ENCODE results near the gene LRRC61.
"Not testable (repeated sequence)": the region's sequence is repeated elsewhere in the genome, so short reads cannot be mapped to it uniquely, and the experiment has no call there.

LRRC61 gene

GRCh38 chr7:150381785-150382122 is 58.6 kb downstream of the LRRC61 start:
- Histone ChIP-seq H3K36me3 (ENCODE audit: control insufficient read depth, insufficient read depth, low read length) (no peaks in the 10 kb centered on the region), H3K4me1 (ENCODE audit: control insufficient read depth, insufficient read depth, low read length, poor library complexity, severe bottlenecking) (peaks cover 11% of the 10 kb centered on the region), H3K4me3 (ENCODE audit: insufficient read depth, low read depth, low read length, poor library complexity, severe bottlenecking) (no peak overlapping the region), H3K27ac (ENCODE audit: insufficient read depth, low read length, poor library complexity, severe bottlenecking) (no peak overlapping the region), H3K27me3 (replicated peaks; ENCODE audit: control insufficient read depth, insufficient read depth, low read length, poor library complexity, severe bottlenecking) (no peaks in the 10 kb centered on the region), H3K9me3 (ENCODE audit: control insufficient read depth, low read length) (no peaks in the 10 kb centered on the region)
- DNase-seq: no peak

GRCh38 chr7:150382123-150382843 is 59.1 kb downstream of the LRRC61 start:
- no peak overlapping the region for H3K4me3 ChIP-seq (ENCODE audit: insufficient read depth, low read depth, low read length, poor library complexity, severe bottlenecking)
- H3K36me3 ChIP-seq (ENCODE audit: control insufficient read depth, insufficient read depth, low read length): no peaks in the 10 kb centered on the region
- no peak overlapping the region for H3K27ac ChIP-seq (ENCODE audit: insufficient read depth, low read length, poor library complexity, severe bottlenecking)
- no peaks in the 10 kb centered on the region for H3K9me3 ChIP-seq (ENCODE audit: control insufficient read depth, low read length)
- no peak for DNase-seq
- peaks cover 11% of the 10 kb centered on the region for H3K4me1 ChIP-seq (ENCODE audit: control insufficient read depth, insufficient read depth, low read length, poor library complexity, severe bottlenecking)
- no peaks in the 10 kb centered on the region for H3K27me3 ChIP-seq (replicated peaks; ENCODE audit: control insufficient read depth, insufficient read depth, low read length, poor library complexity, severe bottlenecking)

GRCh38 chr7:150382844-150383225 is 59.7 kb downstream of the LRRC61 start:
- no peak overlapping the region for H3K27ac ChIP-seq (ENCODE audit: insufficient read depth, low read length, poor library complexity, severe bottlenecking)
- H3K36me3 ChIP-seq (ENCODE audit: control insufficient read depth, insufficient read depth, low read length): no peaks in the 10 kb centered on the region
- H3K27me3 ChIP-seq (replicated peaks; ENCODE audit: control insufficient read depth, insufficient read depth, low read length, poor library complexity, severe bottlenecking): no peaks in the 10 kb centered on the region
- no peak overlapping the region for H3K4me3 ChIP-seq (ENCODE audit: insufficient read depth, low read depth, low read length, poor library complexity, severe bottlenecking)
- peaks cover 11% of the 10 kb centered on the region for H3K4me1 ChIP-seq (ENCODE audit: control insufficient read depth, insufficient read depth, low read length, poor library complexity, severe bottlenecking)
- H3K9me3 ChIP-seq (ENCODE audit: control insufficient read depth, low read length): no peaks in the 10 kb centered on the region
- no peak for DNase-seq

GRCh38 chr7:150383710-150384397 is 60.7 kb downstream of the LRRC61 start:
- Histone ChIP-seq H3K27ac (ENCODE audit: insufficient read depth, low read length, poor library complexity, severe bottlenecking) (no peak overlapping the region), H3K4me3 (ENCODE audit: insufficient read depth, low read depth, low read length, poor library complexity, severe bottlenecking) (no peak overlapping the region), H3K4me1 (ENCODE audit: control insufficient read depth, insufficient read depth, low read length, poor library complexity, severe bottlenecking) (peaks cover 3% of the 10 kb centered on the region), H3K9me3 (ENCODE audit: control insufficient read depth, low read length) (no peaks in the 10 kb centered on the region), H3K27me3 (replicated peaks; ENCODE audit: control insufficient read depth, insufficient read depth, low read length, poor library complexity, severe bottlenecking) (no peaks in the 10 kb centered on the region), H3K36me3 (ENCODE audit: control insufficient read depth, insufficient read depth, low read length) (no peaks in the 10 kb centered on the region)
- DNase-seq: no peak

GRCh38 chr7:150384406-150385301 is 61.5 kb downstream of the LRRC61 start:
- H3K27ac ChIP-seq (ENCODE audit: insufficient read depth, low read length, poor library complexity, severe bottlenecking): no peak overlapping the region
- H3K4me1 ChIP-seq (ENCODE audit: control insufficient read depth, insufficient read depth, low read length, poor library complexity, severe bottlenecking): peaks cover 3% of the 10 kb centered on the region
- no peaks in the 10 kb centered on the region for H3K9me3 ChIP-seq (ENCODE audit: control insufficient read depth, low read length)
- no peak for DNase-seq
- no peaks in the 10 kb centered on the region for H3K36me3 ChIP-seq (ENCODE audit: control insufficient read depth, insufficient read depth, low read length)
- H3K4me3 ChIP-seq (ENCODE audit: insufficient read depth, low read depth, low read length, poor library complexity, severe bottlenecking): no peak overlapping the region
- H3K27me3 ChIP-seq (replicated peaks; ENCODE audit: control insufficient read depth, insufficient read depth, low read length, poor library complexity, severe bottlenecking): no peaks in the 10 kb centered on the region

GRCh38 chr7:150385302-150385723 is 62.2 kb downstream of the LRRC61 start:
- Histone ChIP-seq H3K4me1 (ENCODE audit: control insufficient read depth, insufficient read depth, low read length, poor library complexity, severe bottlenecking) (no peaks in the 10 kb centered on the region), H3K27me3 (replicated peaks; ENCODE audit: control insufficient read depth, insufficient read depth, low read length, poor library complexity, severe bottlenecking) (no peaks in the 10 kb centered on the region), H3K36me3 (ENCODE audit: control insufficient read depth, insufficient read depth, low read length) (no peaks in the 10 kb centered on the region), H3K4me3 (ENCODE audit: insufficient read depth, low read depth, low read length, poor library complexity, severe bottlenecking) (no peak overlapping the region), H3K9me3 (ENCODE audit: control insufficient read depth, low read length) (no peaks in the 10 kb centered on the region), H3K27ac (ENCODE audit: insufficient read depth, low read length, poor library complexity, severe bottlenecking) (no peak overlapping the region)
- no peak for DNase-seq

GRCh38 chr7:150385884-150386283 is 62.7 kb downstream of the LRRC61 start:
- H3K27me3 ChIP-seq (replicated peaks; ENCODE audit: control insufficient read depth, insufficient read depth, low read length, poor library complexity, severe bottlenecking); H3K36me3 ChIP-seq (ENCODE audit: control insufficient read depth, insufficient read depth, low read length); H3K4me3 ChIP-seq (ENCODE audit: insufficient read depth, low read depth, low read length, poor library complexity, severe bottlenecking); DNase-seq; H3K4me1 ChIP-seq (ENCODE audit: control insufficient read depth, insufficient read depth, low read length, poor library complexity, severe bottlenecking); H3K27ac ChIP-seq (ENCODE audit: insufficient read depth, low read length, poor library complexity, severe bottlenecking); H3K9me3 ChIP-seq (ENCODE audit: control insufficient read depth, low read length): not testable (repeated sequence)

Measured in effector memory CD4-positive, alpha-beta T cell (primary cell).